ENCODE results near the gene NTS.

Gene NTS

GRCh38 chr12:85894653-85895052, 20.6 kb downstream of the NTS start:
- H3K9me3 ChIP-seq (replicated peaks in 1 of 11): no peaks in the 10 kb centered on the region
- no peaks in the 10 kb centered on the region for H4K20me1 ChIP-seq
- no peak overlapping the region for H3K27ac ChIP-seq
- no peak overlapping the region for H3K4me3 ChIP-seq
- no peak overlapping the region for H3K9ac ChIP-seq
- no peaks in the 10 kb centered on the region for H3K27me3 ChIP-seq
- H3K4me1 ChIP-seq: no peaks in the 10 kb centered on the region
- no peak overlapping the region for H3K4me2 ChIP-seq
- no peaks in the 10 kb centered on the region for H3K36me3 ChIP-seq
- no peak for TF ChIP-seq Cebpa-rat (IDR thresholded peaks at IDR 0.05)

GRCh38 chr12:85920324-85920947, 46.3 kb downstream of the NTS start:
- no peak overlapping the region for H3K4me2 ChIP-seq
- no peak overlapping the region for H3K4me3 ChIP-seq
- peaks cover 0 to 7% (median 5%) of the 10 kb centered on the region in 11 experiments; a peak in 6 of 22 replicates for H3K9me3 ChIP-seq (replicated peaks in 1 of 11)
- H3K27ac ChIP-seq: no peak overlapping the region
- no peaks in the 10 kb centered on the region for H3K36me3 ChIP-seq
- H4K20me1 ChIP-seq: no peaks in the 10 kb centered on the region
- H3K27me3 ChIP-seq: no peaks in the 10 kb centered on the region
- no peaks in the 10 kb centered on the region for H3K4me1 ChIP-seq
- TF ChIP-seq Cebpa-rat (IDR thresholded peaks at IDR 0.05): no peak
- H3K9ac ChIP-seq: no peak overlapping the region

GRCh38 chr12:85923767-85924331, 49.8 kb downstream of the NTS start:
- no peak overlapping the region for H3K4me3 ChIP-seq
- H4K20me1 ChIP-seq: no peaks in the 10 kb centered on the region
- no peaks in the 10 kb centered on the region for H3K36me3 ChIP-seq
- peaks cover 0 to 7% (median 5%) of the 10 kb centered on the region in 11 experiments; a peak in 6 of 22 replicates for H3K9me3 ChIP-seq (replicated peaks in 1 of 11)
- no peak overlapping the region for H3K9ac ChIP-seq
- TF ChIP-seq Cebpa-rat (IDR thresholded peaks at IDR 0.05): no peak
- no peaks in the 10 kb centered on the region for H3K4me1 ChIP-seq
- H3K4me2 ChIP-seq: no peak overlapping the region
- no peaks in the 10 kb centered on the region for H3K27me3 ChIP-seq
- H3K27ac ChIP-seq: no peak overlapping the region

- H3K27me3 ChIP-seq: no peaks in the 10 kb centered on the region
- H3K9me3 ChIP-seq (replicated peaks in 1 of 11): peaks cover 0 to 7% (median 5%) of the 10 kb centered on the region in 11 experiments; a peak in 6 of 22 replicates
- no peak overlapping the region for H3K27ac ChIP-seq
- H3K36me3 ChIP-seq: no peaks in the 10 kb centered on the region
- no peak overlapping the region for H3K4me3 ChIP-seq
- no peaks in the 10 kb centered on the region for H3K4me1 ChIP-seq
- no peak overlapping the region for H3K9ac ChIP-seq
- no peaks in the 10 kb centered on the region for H4K20me1 ChIP-seq
- no peak for TF ChIP-seq Cebpa-rat (IDR thresholded peaks at IDR 0.05)
- no peak overlapping the region for H3K4me2 ChIP-seq
These were observed 53.1 kb downstream of the NTS start for GRCh38 chr12:85927166-85927565.

Measured in BLaER1 treated with 17β-estradiol and CSF1 and Interleukin-3, amounts not matched to agents 10 nM and 100 nM (cell line).